DND-41 (cell line): Measurements from ENCODE around the gene NRXN3.

Source experiments
- ATAC-seq: fragments of 200-7000 bp; cut with Tn5 transposase; 3 replicates; pipeline ENCODE4 v1.9.1; 2021; ENCODE audit warnings: low read depth; ENCODE audit not compliant: insufficient read depth
- DNase-seq: peaks from one replicate; pipeline ENCODE4 v3.0.0-alpha.2; 2020
- H2AFZ ChIP-seq: 2 replicates; pipeline ENCODE4 v1.6.0; 2012; ENCODE audit warnings: low read depth, low read length
- H3K27ac ChIP-seq: 2 replicates; pipeline ENCODE4 v1.5.1; 2012; ENCODE audit warnings: low read length, inconsistent platforms
- H3K27me3 ChIP-seq: fragments of 200-600 bp; sonication (generic); 2 replicates; pipeline ENCODE4 v1.6.0; 2012; ENCODE audit warnings: low read length, mild to moderate bottlenecking, inconsistent platforms; ENCODE audit not compliant: insufficient read depth, poor library complexity
- H3K36me3 ChIP-seq: 2 replicates; pipeline ENCODE4 v1.5.1; 2012; ENCODE audit warnings: low read length, inconsistent platforms; ENCODE audit not compliant: insufficient read depth
- H3K4me1 ChIP-seq: 2 replicates; pipeline ENCODE4 v1.5.1; 2012; ENCODE audit warnings: mild to moderate bottlenecking, low read length; ENCODE audit not compliant: insufficient read depth
- H3K4me2 ChIP-seq: 2 replicates; pipeline ENCODE4 v1.6.0; 2012; ENCODE audit warnings: mild to moderate bottlenecking, moderate library complexity, low read length, inconsistent platforms; ENCODE audit not compliant: insufficient read depth
- H3K4me3 ChIP-seq, 2 experiments: fragments of 200-600 bp in 1 of 2; shearing (Covaris generic) in 1 of 2; 2 replicates each; pipeline ENCODE4 v1.5.1; 2012 to 2016; ENCODE audit warnings: inconsistent platforms in 2 of 2, low read length in 2 of 2, mild to moderate bottlenecking in 2 of 2, low read depth in 1 of 2, moderate library complexity in 1 of 2
- H3K79me2 ChIP-seq: 2 replicates; pipeline ENCODE4 v1.6.0; 2012; ENCODE audit warnings: low read length, inconsistent platforms; ENCODE audit not compliant: insufficient read depth
- H3K9ac ChIP-seq: 2 replicates; pipeline ENCODE4 v1.6.0; 2012; ENCODE audit warnings: low read depth, mild to moderate bottlenecking, inconsistent platforms, low read length, moderate library complexity
- H3K9me3 ChIP-seq: 2 replicates; pipeline ENCODE4 v1.5.1; 2012; ENCODE audit warnings: low read length, moderate library complexity, mild to moderate bottlenecking, inconsistent platforms; ENCODE audit not compliant: insufficient read depth, severe bottlenecking
- H4K20me1 ChIP-seq: 2 replicates; pipeline ENCODE4 v1.6.0; 2012; ENCODE audit warnings: low read length; ENCODE audit not compliant: insufficient read depth
- EZH2 ChIP-seq: IDR thresholded peaks from 3 replicates; pipeline ENCODE4 v1.6.1; 2012; ENCODE audit warnings: borderline replicate concordance, low read depth, mild to moderate bottlenecking, moderate library complexity, low read length, inconsistent platforms; ENCODE audit not compliant: severe bottlenecking
- TF ChIP-seq, protein P1 (sequence below): IDR thresholded peaks from 2 replicates; pipeline ENCODE4 v1.5.1; 2012; ENCODE audit warnings: borderline replicate concordance, low read length, moderate library complexity, mild to moderate bottlenecking; ENCODE audit not compliant: poor library complexity, severe bottlenecking; ENCODE audit errors: extremely low read depth

NRXN3 gene

DNA sequence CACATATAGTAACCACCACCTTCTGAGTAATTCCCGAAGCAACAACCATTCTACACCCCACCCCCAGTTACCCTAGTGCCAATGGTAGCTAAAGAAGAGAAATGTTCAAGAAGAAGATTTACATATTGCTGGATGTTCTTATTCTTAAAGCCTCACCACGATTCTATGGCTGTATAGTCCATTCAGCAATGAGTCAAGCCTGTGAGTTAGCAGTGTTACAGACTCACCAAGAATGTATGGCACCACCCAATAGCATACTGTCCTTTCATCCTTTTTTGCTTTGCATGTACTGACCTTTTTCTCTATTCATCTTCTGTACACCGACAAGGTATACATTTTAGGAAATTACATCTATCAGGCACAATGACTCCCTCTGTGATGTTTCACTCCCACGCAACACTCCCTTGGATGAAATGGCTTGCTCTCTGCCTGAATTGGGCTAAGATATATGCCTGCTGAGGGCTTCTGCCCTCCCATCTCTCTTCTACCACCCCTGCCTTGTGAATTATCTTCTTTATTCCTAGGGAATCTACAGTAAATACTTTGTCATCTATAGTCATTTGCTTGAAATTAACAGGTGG is 1095.3 kb downstream of the NRXN3 start:
- DNase-seq (no peak), ATAC-seq (no peak)

DNA sequence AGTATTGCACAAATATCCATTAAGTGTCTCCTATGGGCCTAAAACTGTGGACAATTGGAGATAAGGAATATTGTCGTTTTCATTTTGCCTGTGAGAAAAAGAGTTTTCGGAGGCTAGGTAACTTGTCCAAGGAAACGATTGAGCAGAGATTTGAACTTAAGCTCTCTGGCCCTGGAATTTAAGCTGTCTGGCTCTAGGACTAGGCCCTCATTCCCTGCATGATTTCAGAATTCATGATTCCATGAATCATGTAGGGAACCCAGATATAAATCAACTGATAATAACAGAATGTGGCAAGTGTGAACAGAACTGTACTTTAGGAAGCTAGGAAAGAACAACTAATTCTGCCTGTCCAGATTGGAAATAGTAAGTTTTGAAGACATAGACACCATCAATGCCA is 1100.2 kb downstream of the NRXN3 start:
- H2AFZ ChIP-seq = no peak overlapping the region
- no peak overlapping the region for H3K27ac ChIP-seq
- TF ChIP-seq, protein P1, sequence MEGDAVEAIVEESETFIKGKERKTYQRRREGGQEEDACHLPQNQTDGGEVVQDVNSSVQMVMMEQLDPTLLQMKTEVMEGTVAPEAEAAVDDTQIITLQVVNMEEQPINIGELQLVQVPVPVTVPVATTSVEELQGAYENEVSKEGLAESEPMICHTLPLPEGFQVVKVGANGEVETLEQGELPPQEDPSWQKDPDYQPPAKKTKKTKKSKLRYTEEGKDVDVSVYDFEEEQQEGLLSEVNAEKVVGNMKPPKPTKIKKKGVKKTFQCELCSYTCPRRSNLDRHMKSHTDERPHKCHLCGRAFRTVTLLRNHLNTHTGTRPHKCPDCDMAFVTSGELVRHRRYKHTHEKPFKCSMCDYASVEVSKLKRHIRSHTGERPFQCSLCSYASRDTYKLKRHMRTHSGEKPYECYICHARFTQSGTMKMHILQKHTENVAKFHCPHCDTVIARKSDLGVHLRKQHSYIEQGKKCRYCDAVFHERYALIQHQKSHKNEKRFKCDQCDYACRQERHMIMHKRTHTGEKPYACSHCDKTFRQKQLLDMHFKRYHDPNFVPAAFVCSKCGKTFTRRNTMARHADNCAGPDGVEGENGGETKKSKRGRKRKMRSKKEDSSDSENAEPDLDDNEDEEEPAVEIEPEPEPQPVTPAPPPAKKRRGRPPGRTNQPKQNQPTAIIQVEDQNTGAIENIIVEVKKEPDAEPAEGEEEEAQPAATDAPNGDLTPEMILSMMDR = no peak
- no peak for TF ChIP-seq EZH2
- DNase-seq (no peak), ATAC-seq (no peak)
- H3K36me3 ChIP-seq = no peaks in the 10 kb centered on the region
- H3K27me3 ChIP-seq = no peaks in the 10 kb centered on the region
- no peak overlapping the region for H3K4me3 ChIP-seq
- H4K20me1 ChIP-seq = no peaks in the 10 kb centered on the region
- H3K9ac ChIP-seq = no peak overlapping the region
- no peaks in the 10 kb centered on the region for H3K4me1 ChIP-seq
- H3K4me2 ChIP-seq = no peak overlapping the region
- no peaks in the 10 kb centered on the region for H3K79me2 ChIP-seq
- no peaks in the 10 kb centered on the region for H3K9me3 ChIP-seq

More for the DNA sequence above, 1095.3 kb downstream of the NRXN3 start:
- Histone ChIP-seq H3K4me3 (no peak overlapping the region), H4K20me1 (no peaks in the 10 kb centered on the region), H3K36me3 (no peaks in the 10 kb centered on the region), H3K4me2 (no peak overlapping the region), H3K27me3 (no peaks in the 10 kb centered on the region), H2AFZ (no peak overlapping the region), H3K4me1 (no peaks in the 10 kb centered on the region), H3K27ac (no peak overlapping the region), H3K9ac (no peak overlapping the region), H3K9me3 (no peaks in the 10 kb centered on the region), H3K79me2 (no peaks in the 10 kb centered on the region)
- TF ChIP-seq, protein P1 = no peak
- no peak for TF ChIP-seq EZH2

DNA sequence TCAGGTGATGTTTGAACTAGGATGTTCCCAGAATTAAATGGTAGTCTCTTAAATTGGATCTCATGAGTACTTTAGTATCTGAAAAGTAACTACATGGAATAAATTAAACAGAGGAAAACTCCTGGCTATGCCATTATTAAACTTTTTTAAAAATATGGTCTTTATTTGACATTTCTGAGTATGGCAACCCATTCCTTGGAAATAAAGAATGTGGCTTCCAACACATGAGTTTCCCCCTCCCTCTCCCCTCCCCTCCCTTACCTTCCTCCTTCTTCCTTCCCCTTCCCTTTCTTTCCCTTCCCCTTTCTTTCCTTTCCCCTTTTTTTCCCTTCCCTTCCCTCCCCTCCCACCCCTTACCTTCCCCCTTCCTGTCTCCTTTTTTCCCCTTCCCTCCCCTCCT is 1100.9 kb downstream of the NRXN3 start:
- Histone ChIP-seq H3K4me1 (no peaks in the 10 kb centered on the region), H3K79me2 (no peaks in the 10 kb centered on the region), H3K4me3 (no peak overlapping the region), H3K36me3 (no peaks in the 10 kb centered on the region), H3K9ac (no peak overlapping the region), H3K9me3 (no peaks in the 10 kb centered on the region), H2AFZ (no peak overlapping the region), H3K4me2 (no peak overlapping the region), H4K20me1 (no peaks in the 10 kb centered on the region), H3K27me3 (no peaks in the 10 kb centered on the region), H3K27ac (no peak overlapping the region)
- ATAC-seq (no peak), DNase-seq (no peak)
- TF ChIP-seq, protein P1 = no peak
- no peak for TF ChIP-seq EZH2
